Measurements from ENCODE around the gene TEX11. TPM values are rescaled to one million over a fixed set of nuclear protein-coding genes. Genes with fewer than 3 reads are reported as not detected.

The TEX11 gene
- polyA plus RNA-seq, 1 donor (not counting 4 experiments of a cell fraction or from before 2014, with no cell fraction given): not detected

DNA sequence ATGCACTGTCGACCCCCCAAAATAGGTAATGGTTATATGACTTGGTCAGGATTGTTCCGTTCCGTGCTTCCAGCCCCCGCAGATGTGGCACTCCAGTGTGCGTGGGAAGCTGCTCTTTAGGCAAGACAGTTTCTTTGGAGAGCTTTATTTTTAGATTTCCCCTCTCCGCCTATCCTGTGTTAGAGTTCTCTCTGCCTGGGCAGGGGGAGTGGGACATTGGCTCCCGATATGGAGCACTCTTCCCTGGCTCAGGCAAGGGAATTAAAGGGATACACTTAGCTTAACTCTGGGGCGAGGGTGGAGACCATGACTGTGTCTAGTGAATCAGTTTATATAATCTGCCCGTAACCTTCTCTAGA is 427.9 kb downstream of the TEX11 start:
- Histone ChIP-seq H2AFZ (ENCODE audit: control insufficient read depth, low read length) (no peak overlapping the region), H4K20me1 (ENCODE audit: control insufficient read depth, extremely low read depth, insufficient read depth, low read length) (no peaks in the 10 kb centered on the region), H3K9me3 (ENCODE audit: control insufficient read depth, low read depth, low read length) (no peaks in the 10 kb centered on the region), H3K27ac (ENCODE audit: control insufficient read depth, insufficient read depth, low read length) (no peak overlapping the region), H3K4me3 (ENCODE audit: control insufficient read depth in 2 of 3, extremely low read depth in 1 of 3, insufficient read depth in 2 of 3, low read depth in 1 of 3, low read length in 3 of 3) (no peak overlapping the region), H3K9ac (ENCODE audit: control insufficient read depth, extremely low read depth, insufficient read depth, low read length) (no peak overlapping the region), H3K4me2 (ENCODE audit: control insufficient read depth, extremely low read depth, insufficient read depth, low read depth, low read length) (no peak overlapping the region), H3K4me1 (ENCODE audit: control insufficient read depth, extremely low read depth, insufficient read depth, low read length) (peaks cover 20% of the 10 kb centered on the region), H3K9me1 (ENCODE audit: control insufficient read depth, extremely low read depth, insufficient read depth, low read length) (no peaks in the 10 kb centered on the region), H3K36me3 (ENCODE audit: control insufficient read depth in 2 of 2, extremely low read depth in 1 of 2, insufficient read depth in 2 of 2, low read length in 2 of 2) (no peaks in the 10 kb centered on the region), H3K27me3 (ENCODE audit: control insufficient read depth, extremely low read depth, insufficient read depth, low read length) (no peaks in the 10 kb centered on the region), H3K79me2 (ENCODE audit: control insufficient read depth, insufficient read depth, low read length) (no peaks in the 10 kb centered on the region)
- dilution Hi-C loops (cut with MboI; ENCODE audit: extremely low pct_ligation_motif_present, low sequenced_read_pairs): no loop called here
- FAIRE-seq: no peak
- DNase-seq (ENCODE audit: low read depth, low spot score): no peak
- TF ChIP-seq, protein P1, sequence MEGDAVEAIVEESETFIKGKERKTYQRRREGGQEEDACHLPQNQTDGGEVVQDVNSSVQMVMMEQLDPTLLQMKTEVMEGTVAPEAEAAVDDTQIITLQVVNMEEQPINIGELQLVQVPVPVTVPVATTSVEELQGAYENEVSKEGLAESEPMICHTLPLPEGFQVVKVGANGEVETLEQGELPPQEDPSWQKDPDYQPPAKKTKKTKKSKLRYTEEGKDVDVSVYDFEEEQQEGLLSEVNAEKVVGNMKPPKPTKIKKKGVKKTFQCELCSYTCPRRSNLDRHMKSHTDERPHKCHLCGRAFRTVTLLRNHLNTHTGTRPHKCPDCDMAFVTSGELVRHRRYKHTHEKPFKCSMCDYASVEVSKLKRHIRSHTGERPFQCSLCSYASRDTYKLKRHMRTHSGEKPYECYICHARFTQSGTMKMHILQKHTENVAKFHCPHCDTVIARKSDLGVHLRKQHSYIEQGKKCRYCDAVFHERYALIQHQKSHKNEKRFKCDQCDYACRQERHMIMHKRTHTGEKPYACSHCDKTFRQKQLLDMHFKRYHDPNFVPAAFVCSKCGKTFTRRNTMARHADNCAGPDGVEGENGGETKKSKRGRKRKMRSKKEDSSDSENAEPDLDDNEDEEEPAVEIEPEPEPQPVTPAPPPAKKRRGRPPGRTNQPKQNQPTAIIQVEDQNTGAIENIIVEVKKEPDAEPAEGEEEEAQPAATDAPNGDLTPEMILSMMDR (optimal IDR thresholded peaks at IDR 0.05 in 1 of 3, IDR thresholded peaks at IDR 0.05 in 1 of 3, conservative IDR thresholded peaks at IDR 0.05 in 1 of 3; ENCODE audit: extremely low read depth in 1 of 3, insufficient read depth in 2 of 3, low read length in 3 of 3): no peak
- TF ChIP-seq EZH2 (IDR thresholded peaks at IDR 0.05; ENCODE audit: low read length): no peak

DNA sequence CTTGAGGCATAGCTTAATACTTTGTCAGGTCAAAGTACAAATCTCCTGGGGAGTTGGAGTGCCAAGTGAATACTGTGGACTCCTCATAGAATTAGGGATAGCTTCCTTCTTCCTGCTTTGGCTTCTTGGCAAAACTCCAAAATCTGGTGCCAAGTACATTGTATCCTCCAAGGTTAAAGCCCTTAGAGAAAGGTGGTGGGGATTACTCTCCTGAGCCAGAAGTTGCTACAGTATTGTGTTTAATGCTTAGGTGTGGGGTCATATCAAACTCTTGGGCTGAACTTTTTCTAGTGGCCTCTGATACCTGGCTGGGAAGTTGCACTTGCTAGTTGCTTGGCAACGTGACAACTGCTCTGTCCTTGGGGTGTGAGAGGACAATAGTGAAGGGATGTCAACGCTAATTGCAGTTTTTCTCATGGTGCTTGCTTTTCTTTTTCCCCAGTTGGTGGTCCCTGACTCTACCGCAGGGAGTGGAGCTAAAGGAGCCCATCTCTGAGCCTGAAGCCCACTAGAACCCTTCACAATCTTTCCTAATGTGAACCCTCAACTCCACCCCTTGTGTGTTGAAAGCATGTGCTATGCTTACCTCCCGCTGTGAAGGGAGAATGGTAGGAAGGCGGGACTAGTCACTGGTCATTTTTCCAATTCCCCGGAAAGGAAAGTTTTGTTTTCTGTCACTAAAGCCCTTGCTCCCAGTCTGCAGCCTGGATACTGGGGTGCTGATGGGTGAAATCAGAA is 428.4 kb downstream of the TEX11 start:
- Histone ChIP-seq H3K36me3 (ENCODE audit: control insufficient read depth in 2 of 2, extremely low read depth in 1 of 2, insufficient read depth in 2 of 2, low read length in 2 of 2) (no peaks in the 10 kb centered on the region), H3K9me1 (ENCODE audit: control insufficient read depth, extremely low read depth, insufficient read depth, low read length) (no peaks in the 10 kb centered on the region), H3K9ac (ENCODE audit: control insufficient read depth, extremely low read depth, insufficient read depth, low read length) (no peak overlapping the region), H3K27me3 (ENCODE audit: control insufficient read depth, extremely low read depth, insufficient read depth, low read length) (no peaks in the 10 kb centered on the region), H3K4me2 (ENCODE audit: control insufficient read depth, extremely low read depth, insufficient read depth, low read depth, low read length) (peak overlapping the region; percentile 23), H3K27ac (ENCODE audit: control insufficient read depth, insufficient read depth, low read length) (no peak overlapping the region), H2AFZ (ENCODE audit: control insufficient read depth, low read length) (no peak overlapping the region), H3K4me3 (ENCODE audit: control insufficient read depth in 2 of 3, extremely low read depth in 1 of 3, insufficient read depth in 2 of 3, low read depth in 1 of 3, low read length in 3 of 3) (no peak overlapping the region), H3K79me2 (ENCODE audit: control insufficient read depth, insufficient read depth, low read length) (no peaks in the 10 kb centered on the region), H4K20me1 (ENCODE audit: control insufficient read depth, extremely low read depth, insufficient read depth, low read length) (no peaks in the 10 kb centered on the region), H3K9me3 (ENCODE audit: control insufficient read depth, low read depth, low read length) (no peaks in the 10 kb centered on the region), H3K4me1 (ENCODE audit: control insufficient read depth, extremely low read depth, insufficient read depth, low read length) (peaks cover 20% of the 10 kb centered on the region)
- DNase-seq (ENCODE audit: low read depth, low spot score): no peak
- dilution Hi-C loops (cut with MboI; ENCODE audit: extremely low pct_ligation_motif_present, low sequenced_read_pairs): no loop called here
- FAIRE-seq: peak; percentile 32
- TF ChIP-seq, protein P1 (optimal IDR thresholded peaks at IDR 0.05 in 1 of 3, IDR thresholded peaks at IDR 0.05 in 1 of 3, conservative IDR thresholded peaks at IDR 0.05 in 1 of 3; ENCODE audit: extremely low read depth in 1 of 3, insufficient read depth in 2 of 3, low read length in 3 of 3): no peak
- no peak for TF ChIP-seq EZH2 (IDR thresholded peaks at IDR 0.05; ENCODE audit: low read length)
